Lung microvascular endothelial cell (primary cell): ENCODE results near the gene PWWP2B. TPM values are rescaled to one million over a fixed set of nuclear protein-coding genes. Genes with fewer than 3 reads are reported as not detected.

Source experiments
- DNase-seq, 2 donors: peaks; one replicate each; pipeline versions ENCODE4 v3.0.0 to v3.0.0-alpha.2; 2010; ENCODE audit warnings: low read depth in 2 of 2
- total RNA-seq: library from RNA; depleted of rRNA; stranded (reverse); fragments of >200 nt; gene quantifications from 2 replicates; pipeline ENCODE4 v1.2.1, GENCODE V29; 2014

The PWWP2B gene
- total RNA-seq, 1 donor from 2014 or later, result 9.1 TPM

- DNase-seq, result no peak
These were observed 61.1 kb downstream of the PWWP2B start for GRCh38 chr10:132458071-132458585.

GRCh38 chr10:132458586-132459300 lies 61.7 kb downstream of the PWWP2B start:
- peak; percentile 20 to 45 for DNase-seq

DNA sequence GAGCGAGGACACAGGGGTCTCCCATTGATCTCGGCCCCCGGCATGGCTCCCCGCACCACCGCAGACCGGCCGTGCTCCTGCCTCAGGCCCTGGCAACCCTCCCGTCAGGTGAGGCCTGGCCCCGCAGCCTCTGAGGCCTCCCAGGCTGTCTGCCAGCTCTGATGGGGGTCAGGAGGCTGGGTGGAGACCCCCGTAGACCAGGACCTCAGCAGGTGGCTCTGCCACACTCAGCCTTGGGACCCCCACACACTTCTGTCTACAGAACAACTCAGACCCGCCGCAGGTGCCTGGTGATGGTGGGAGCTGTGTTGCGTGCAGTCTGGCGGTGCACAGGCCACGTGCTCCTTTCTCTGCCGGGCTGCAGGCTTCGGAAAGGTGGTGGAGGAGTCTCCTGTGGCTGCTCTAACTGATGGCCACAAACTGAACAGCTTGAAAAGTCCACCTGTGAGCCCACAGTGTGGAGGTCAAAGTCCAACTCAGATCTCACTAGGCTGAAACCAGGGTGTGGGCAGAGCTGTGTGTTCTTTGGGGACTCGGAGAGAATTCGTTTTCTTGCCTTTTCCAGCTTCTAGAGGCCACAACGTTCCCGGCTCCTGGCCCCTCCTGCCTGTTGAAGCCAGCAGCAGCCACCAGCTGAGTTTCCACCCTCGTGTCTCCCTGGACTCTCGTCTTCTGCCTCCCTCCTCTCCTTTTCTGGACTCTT lies 62.5 kb downstream of the PWWP2B start:
- DNase-seq, result no peak

DNA sequence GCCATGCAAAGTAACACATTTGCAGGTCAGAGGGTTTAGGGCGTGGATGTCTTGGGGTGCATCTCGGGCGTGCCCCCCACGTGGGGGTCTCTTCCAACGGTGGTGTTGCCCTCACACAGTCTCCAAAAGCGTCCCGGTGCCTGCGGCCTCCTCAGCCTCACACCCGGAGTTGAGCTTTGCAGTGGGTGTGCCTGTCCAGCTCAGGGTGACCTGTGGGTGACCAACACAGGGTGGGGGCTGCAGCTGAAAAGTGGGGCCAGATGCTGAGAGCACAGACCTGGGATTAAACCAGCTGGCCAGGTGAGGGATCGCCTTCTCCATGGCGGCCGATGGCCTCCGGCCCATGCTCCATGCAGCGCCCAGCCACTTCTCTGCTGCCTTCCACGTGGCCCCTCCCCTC lies 63.1 kb downstream of the PWWP2B start:
- no peak for DNase-seq

DNA sequence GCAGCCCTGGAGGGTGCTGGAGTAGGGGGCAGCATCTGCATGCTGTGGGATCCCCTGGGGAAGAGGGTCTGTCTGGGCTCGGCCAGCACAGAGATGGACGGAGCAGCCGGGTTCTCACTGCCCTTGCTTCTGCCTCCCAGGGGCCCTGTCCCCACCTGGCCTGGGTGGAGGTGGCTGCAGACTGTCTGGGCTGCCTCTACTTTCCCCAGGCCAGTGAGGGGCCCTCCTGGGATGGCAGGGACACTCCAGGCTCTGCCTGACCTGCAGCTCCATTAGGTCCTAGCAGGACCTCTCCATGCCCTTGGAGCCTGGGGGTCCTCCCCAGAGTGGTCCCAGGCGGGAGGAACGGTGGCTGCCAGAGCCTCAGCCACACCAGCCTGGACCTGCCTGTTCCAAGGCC lies 63.7 kb downstream of the PWWP2B start:
- DNase-seq, result no peak

- no peak for DNase-seq
These were observed 64.2 kb downstream of the PWWP2B start for GRCh38 chr10:132461103-132461682.

DNA sequence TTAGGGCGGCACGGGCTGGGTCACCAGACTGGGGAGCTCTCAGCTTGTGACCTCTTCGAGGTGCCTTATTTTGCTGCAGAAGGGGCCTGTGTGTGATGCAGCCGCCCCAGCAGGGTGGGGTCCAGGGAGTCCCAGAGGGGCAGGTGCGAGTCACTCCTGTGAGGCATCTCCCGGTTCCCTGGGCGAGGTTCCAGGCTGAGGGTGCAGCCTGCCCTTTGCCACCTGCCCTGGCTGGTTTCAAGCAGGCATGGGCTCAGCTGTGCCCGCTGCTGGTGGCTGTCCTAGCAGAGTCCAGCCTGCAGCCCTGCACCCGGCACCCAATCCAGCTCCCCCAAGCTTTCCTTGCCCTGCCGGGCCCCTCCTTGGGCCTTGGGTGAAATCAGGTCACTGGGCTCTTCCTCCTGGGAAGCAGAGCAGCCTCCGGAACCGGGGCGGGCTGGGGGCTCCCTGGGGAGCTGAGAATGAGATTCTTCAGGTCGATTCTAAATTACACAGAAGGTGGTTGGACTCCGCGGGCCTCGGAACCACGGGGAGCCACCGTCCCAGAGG lies 64.8 kb downstream of the PWWP2B start:
- DNase-seq, result no peak

DNA sequence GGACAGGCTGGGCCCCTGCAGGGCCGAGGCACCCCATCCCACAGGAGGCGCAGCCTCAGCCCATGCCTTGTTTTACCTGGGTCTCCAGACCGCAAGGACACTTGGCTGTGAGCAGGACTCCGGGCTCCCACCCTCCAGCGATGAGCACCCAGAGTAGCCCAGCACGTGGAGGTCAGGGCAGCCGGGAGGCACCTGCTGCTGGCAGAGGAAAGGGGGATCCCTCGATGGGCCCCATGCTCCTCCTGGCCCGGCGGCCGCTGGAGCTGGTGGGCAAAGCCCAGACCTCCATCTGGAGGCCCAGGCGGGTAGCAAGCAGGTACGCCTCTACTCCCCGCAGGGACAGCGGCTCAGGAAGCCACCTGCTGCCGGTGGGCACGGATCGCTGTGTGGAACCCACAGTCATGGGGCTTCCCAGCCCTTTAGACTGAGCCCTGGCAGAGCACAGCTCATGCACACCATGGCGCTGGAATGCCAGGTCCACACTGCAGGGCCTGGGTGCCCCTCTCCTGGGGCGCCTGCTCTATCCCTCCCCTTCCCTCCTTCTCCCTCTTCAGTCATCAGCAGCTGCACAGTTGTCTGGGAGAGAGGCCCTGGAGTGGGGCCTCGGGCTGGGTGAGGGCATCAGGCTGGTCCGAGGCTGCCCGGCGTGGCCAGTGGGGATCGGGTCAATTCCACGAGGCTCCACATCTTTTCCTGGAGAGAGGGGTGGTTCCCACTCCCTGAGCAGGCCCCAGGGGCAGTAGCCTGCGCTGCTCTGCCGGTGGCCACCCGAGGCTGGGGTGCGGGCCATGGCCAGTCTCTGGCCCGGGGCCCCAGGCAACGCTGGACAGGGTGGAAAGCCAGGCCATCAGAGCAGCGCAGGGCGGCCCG lies 65.7 kb downstream of the PWWP2B start:
- no peak for DNase-seq

GRCh38 chr10:132463333-132464255 lies 66.6 kb downstream of the PWWP2B start:
- DNase-seq, result peak in 1 of 2 donors; percentile 38

DNA sequence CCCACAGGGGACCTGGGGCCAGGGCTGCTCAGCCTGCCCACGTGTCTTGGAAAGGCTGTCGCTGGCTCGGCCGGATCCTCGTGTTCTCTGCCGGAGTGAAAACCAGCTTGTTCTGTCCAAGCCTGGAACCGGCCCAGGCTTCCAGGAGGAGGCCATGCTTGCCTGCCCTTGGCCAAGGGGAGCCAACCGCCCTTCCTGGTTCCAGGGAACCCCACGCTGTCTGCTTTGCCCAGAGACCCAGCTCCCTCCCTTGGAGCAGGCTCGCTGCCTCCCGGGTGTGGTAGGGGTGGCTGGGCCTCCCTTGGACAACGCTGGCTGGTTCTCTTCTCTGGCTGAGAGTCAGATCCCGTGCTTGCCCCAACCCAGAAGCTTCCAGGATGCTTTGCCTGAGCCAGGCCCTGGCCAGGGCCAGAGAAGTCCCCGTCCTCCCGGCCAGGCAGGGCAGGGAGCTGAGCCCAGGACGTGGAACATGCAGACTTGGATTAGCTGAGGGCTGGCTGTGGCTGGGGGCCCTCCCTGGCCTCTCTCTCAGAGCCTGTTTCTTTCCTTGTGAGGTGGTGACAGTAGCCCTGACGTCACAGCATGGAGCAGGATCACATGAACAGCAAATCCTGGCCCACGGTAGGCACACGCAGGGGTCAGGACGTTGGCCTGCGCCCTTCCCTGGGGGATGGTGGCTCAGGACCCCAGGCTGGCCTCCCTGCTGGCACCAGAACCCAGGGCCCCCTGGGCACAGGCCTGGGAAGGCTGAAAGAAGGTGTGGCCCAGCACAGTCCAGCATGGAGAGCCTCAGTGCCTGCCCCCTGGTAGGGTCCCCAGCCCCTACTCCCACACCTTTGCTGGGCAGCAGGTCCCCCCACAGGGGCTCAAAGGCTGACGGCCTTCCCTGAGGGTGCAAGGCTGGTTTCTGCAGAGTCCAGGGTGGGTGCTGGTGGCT lies 67.5 kb downstream of the PWWP2B start:
- DNase-seq, result no peak

DNA sequence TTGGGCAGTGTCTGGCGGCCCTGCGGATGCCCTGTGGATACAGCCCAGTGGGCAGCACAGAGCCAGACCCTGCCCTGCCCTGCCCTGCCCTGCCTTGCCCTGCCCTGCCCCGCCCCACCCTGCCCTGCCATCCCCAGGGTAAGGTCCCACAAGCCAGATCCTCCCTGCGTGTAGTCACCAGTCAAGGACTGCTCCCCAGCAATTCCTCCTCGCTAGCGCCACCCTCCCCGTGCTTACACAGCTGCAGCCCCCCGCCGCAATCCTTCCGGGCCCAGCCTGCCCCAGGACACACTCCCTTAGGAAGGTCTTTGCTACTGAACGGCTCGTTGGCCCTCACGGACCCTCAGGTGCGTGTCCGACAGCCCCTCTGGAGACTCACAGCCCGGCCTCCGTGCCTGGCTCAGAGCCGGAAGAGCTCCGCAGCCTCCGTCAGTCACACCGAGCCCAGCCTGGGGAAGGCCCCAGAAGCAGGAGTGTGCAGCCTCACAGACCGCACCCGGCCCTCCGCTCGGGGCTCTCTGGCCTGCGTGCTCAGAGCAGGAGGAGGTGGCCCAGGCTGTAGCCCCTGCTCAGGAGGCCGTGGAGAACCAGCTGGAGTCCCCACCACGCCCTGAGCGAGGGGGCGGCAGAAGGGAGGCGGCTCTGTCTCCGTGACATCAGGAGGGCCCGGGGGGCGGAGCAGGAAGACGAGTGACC lies 68.3 kb downstream of the PWWP2B start:
- DNase-seq, result no peak

GRCh38 chr10:132465889-132466519 lies 69.0 kb downstream of the PWWP2B start:
- no peak for DNase-seq

- DNase-seq, result no peak
These were observed 69.8 kb downstream of the PWWP2B start for GRCh38 chr10:132466520-132467463.
